Measurements from ENCODE around the gene GPC1. TPM values are rescaled to one million over a fixed set of nuclear protein-coding genes. Genes with fewer than 3 reads are reported as not detected.

The GPC1 gene
- total RNA-seq, 2 donors from 2014 or later = 80.7 to 447 TPM

DNA sequence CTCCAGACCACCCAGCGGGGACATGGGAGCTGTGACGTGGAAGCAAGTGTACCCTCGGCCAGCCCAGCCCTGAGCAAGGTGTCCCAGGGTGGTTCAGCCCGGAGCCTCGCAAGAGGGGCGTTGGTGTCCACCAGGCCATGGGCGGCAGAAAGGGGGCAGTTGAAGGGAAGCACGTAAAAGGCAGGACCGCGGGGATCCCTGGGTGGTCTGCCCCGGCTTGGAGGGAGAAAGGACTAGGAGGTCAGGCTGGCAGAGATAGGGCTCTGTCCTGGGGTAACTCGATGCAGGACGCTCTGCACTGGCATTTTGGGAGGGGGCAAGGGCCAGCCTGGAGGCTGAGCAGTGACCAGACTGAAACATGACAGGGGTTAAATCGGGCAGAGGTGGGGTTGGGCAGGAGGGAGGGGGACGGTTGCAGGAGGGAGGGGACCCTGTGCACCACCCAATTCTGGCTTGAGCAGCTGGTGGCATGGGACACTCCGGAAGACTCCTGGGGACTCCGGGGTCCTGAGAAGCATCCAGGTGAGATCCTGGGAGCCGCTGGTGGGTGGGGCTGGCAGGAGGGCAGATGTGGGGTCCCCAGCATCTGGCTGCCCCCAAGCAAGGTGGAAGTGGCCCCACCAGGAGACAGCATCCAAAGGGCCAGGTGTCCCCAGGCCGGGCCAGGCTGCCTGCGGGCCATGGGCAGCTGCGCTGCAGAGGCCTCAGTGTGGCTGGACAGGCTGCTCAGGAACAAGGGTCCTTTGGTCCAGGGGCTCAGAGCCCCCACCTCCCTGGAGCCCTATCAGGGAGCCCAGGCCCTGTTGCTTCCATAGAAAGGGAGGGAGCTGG is 46.8 kb upstream of the GPC1 start:
- TF ChIP-seq POLR2AphosphoS5 (IDR thresholded peaks at IDR 0.05) (no peak), POLR2A (IDR thresholded peaks at IDR 0.05) (no peak)
- TF ChIP-seq, protein P1, sequence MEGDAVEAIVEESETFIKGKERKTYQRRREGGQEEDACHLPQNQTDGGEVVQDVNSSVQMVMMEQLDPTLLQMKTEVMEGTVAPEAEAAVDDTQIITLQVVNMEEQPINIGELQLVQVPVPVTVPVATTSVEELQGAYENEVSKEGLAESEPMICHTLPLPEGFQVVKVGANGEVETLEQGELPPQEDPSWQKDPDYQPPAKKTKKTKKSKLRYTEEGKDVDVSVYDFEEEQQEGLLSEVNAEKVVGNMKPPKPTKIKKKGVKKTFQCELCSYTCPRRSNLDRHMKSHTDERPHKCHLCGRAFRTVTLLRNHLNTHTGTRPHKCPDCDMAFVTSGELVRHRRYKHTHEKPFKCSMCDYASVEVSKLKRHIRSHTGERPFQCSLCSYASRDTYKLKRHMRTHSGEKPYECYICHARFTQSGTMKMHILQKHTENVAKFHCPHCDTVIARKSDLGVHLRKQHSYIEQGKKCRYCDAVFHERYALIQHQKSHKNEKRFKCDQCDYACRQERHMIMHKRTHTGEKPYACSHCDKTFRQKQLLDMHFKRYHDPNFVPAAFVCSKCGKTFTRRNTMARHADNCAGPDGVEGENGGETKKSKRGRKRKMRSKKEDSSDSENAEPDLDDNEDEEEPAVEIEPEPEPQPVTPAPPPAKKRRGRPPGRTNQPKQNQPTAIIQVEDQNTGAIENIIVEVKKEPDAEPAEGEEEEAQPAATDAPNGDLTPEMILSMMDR (IDR thresholded peaks at IDR 0.05) = no peak
- WGBS = 91% methylated on average over 18 of the region's 21 CpGs
- H3K27ac ChIP-seq = no peak overlapping the region
- H3K27me3 ChIP-seq (replicated peaks; ENCODE audit: insufficient read depth) = no peaks in the 10 kb centered on the region
- H3K4me3 ChIP-seq = no peak overlapping the region
- no peaks in the 10 kb centered on the region for H3K9me3 ChIP-seq
- intact Hi-C loops (cut with DNase I) = no loop called here
- H3K36me3 ChIP-seq = no peaks in the 10 kb centered on the region
- no peak for DNase-seq (ENCODE audit: low spot score)
- H3K4me1 ChIP-seq (replicated peaks) = no peaks in the 10 kb centered on the region

DNA sequence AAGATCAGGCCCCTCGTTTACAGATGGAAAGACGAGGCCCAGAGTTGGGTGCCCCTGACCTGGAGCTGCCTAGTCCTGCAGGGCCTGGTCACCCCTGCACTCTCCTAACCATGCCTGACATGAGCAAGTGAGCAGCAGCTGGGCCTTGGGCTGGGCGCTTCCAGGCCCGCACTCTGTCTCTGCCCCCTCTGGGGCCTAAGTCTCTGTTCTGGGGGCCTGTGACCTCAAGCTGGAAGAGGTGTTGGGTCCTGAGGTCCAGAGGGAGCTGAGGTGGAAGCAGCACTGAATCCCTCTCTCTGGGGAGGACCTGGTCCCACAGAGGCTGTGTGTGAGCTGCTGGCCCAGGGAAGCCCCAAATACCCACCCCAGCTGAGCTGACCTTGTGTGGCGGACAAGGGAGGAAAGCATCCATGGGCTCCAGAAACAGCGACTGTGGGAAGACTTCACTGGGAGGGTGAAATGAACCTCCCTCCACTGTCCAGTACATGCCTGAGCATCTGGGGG is 46.1 kb upstream of the GPC1 start:
- Histone ChIP-seq H3K4me1 (replicated peaks) (no peaks in the 10 kb centered on the region), H3K4me3 (no peak overlapping the region), H3K27me3 (replicated peaks; ENCODE audit: insufficient read depth) (no peaks in the 10 kb centered on the region), H3K9me3 (no peaks in the 10 kb centered on the region), H3K27ac (no peak overlapping the region), H3K36me3 (no peaks in the 10 kb centered on the region)
- TF ChIP-seq POLR2A (IDR thresholded peaks at IDR 0.05) (no peak), POLR2AphosphoS5 (IDR thresholded peaks at IDR 0.05) (no peak)
- TF ChIP-seq, protein P1 (IDR thresholded peaks at IDR 0.05) = no peak
- no peak for DNase-seq (ENCODE audit: low spot score)
- 97% methylated on average over 5 of the region's 6 CpGs for WGBS
- intact Hi-C loops (cut with DNase I) = no loop called here

DNA sequence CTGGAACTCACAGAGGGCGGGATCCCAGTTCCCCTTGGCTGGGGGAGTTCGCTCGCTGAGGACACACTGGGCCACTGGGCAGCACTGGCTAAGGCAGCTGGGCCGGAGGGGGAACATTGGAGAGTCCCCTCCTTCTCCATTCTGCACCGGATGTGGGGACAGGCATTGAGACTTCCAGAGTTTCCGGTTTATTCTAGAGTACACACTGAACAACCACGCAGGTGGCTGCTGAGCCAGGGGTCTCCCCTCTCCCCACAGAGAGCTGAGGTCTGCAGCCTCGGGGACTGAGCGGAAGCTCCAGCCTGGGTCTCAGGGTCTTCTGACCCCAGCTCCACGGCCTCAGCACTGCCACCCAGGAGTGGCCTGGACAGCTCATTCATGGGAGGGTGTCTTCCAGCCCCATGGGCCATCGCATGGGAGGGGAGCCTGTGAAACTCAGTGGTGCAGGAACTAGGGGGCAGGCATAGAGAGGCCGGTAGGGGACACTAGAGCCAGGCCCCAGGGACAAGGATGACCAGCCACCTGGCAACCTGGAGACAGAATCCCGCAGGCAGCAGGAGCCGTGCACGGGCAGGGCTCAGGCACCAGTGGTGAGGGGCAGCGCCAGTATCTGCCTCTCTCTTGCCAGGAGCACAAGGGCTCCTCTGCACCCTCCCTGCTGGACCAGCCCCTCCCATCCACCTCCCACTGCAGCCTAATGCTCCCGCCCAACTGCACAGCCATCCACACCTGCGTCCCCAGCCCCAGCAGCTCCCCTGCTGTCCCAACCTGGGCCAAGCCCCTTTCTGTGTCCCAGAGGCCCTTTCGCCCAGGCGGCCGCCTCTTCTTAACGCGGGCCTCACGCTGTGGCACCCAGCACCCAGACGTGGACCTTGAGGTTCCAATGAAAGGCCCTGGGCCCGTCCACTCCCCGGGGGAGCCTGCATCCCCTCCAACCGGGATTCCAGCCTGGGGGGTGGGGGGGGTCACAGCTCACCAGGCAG is 45.1 kb upstream of the GPC1 start:
- H3K27ac ChIP-seq = no peak overlapping the region
- H3K9me3 ChIP-seq = no peaks in the 10 kb centered on the region
- WGBS = 85% methylated on average over 23 of the region's 28 CpGs
- H3K27me3 ChIP-seq (replicated peaks; ENCODE audit: insufficient read depth) = no peaks in the 10 kb centered on the region
- intact Hi-C loops (cut with DNase I) = no loop called here
- DNase-seq (ENCODE audit: low spot score) = no peak
- H3K4me1 ChIP-seq (replicated peaks) = no peaks in the 10 kb centered on the region
- H3K36me3 ChIP-seq = no peaks in the 10 kb centered on the region
- TF ChIP-seq, protein P1 (IDR thresholded peaks at IDR 0.05) = no peak
- no peak for TF ChIP-seq POLR2A (IDR thresholded peaks at IDR 0.05)
- TF ChIP-seq POLR2AphosphoS5 (IDR thresholded peaks at IDR 0.05) = no peak
- no peak overlapping the region for H3K4me3 ChIP-seq

DNA sequence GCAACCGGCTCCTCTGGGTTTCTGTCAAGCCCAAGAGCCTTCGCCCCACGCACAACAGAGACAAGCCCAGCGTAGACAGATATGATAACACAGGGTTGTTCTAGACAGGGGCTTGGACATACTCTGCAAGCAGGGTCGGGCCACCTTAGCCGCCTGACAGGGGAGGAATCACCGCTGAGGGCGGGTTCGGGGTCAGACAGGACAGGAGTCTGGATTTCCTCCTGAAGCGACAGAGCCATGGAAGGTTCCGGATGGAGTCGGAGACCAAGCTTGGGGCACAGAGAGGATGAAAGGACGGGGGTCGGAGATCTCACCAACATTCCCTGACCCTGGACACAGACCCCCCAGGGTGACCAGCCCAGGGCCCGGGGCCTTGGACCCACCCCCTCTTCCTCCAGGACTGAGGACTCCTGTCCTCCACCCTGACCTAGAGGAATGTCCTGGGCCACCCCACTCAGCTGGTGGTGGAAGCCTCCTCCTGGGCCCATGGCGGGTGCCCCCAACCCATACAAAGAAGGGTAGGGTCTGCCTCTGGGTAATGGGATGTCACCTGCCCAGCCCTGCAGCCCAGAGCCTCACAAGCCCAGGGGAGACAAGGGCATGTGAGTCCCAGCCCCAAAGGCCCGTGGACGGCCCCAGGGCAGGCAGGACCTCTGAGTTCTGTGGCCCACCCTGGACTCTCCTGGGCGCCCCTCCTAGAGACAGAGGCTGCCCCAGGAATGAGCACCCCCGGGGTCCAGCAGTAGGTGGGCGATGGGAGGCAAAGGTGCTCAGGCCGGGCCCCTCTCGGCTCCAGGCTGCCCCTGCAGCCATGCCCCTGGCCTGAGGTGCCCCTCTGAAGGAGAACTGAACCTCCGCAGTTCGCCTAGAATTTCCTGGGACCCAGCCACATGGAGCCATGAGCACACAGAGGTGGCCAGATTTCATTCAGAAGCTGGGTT is 44.1 kb upstream of the GPC1 start:
- no peak for DNase-seq (ENCODE audit: low spot score)
- H3K4me1 ChIP-seq (replicated peaks) = no peaks in the 10 kb centered on the region
- TF ChIP-seq POLR2A (IDR thresholded peaks at IDR 0.05) (no peak), POLR2AphosphoS5 (IDR thresholded peaks at IDR 0.05) (no peak)
- TF ChIP-seq, protein P1 (IDR thresholded peaks at IDR 0.05) = no peak
- no peak overlapping the region for H3K4me3 ChIP-seq
- 90% methylated on average over 25 of the region's 25 CpGs for WGBS
- no peak overlapping the region for H3K27ac ChIP-seq
- H3K9me3 ChIP-seq = no peaks in the 10 kb centered on the region
- intact Hi-C loops (cut with DNase I) = no loop called here
- H3K36me3 ChIP-seq = no peaks in the 10 kb centered on the region
- no peaks in the 10 kb centered on the region for H3K27me3 ChIP-seq (replicated peaks; ENCODE audit: insufficient read depth)
